IMR-90 (cell line): ENCODE measurements around the gene KCNH2. TPM values are rescaled to one million over a fixed set of nuclear protein-coding genes. Genes with fewer than 3 reads are reported as not detected.

Experiments
- ATAC-seq: fragments of 200-7000 bp; cut with Tn5 transposase; 2 replicates; pipeline ENCODE4 v1.9.1; 2020; ENCODE audit warnings: low read depth, mild to moderate bottlenecking, moderate library complexity
- BruUV-seq: library from RNA; stranded (reverse); fragments of 400-500 nt; replicated peaks from 2 replicates; lab custom pipeline; 2021; lab: Mats Ljungman, UMichigan
- CTCF ChIA-PET: fragments of 300-600 bp; formaldehyde crosslinking; extraction: SDS; loops from one replicate; lab custom pipeline; 2021; ENCODE audit warnings: antibody characterized with exemption; lab: Yijun Ruan, JAX
- POLR2A ChIA-PET: fragments of 300-600 bp; sonication (Branson Sonifier 250); formaldehyde crosslinking; loops from one replicate; lab custom pipeline; 2022; ENCODE audit warnings: antibody characterized with exemption; ENCODE audit not compliant: unreplicated experiment; lab: Charles Lee
- DNase-seq: peaks from one replicate; pipeline ENCODE4 v3.0.0; 2013
- H2AFZ ChIP-seq: replicated peaks from 2 replicates; pipeline ENCODE3; 2013; ENCODE audit warnings: low read length, mild to moderate bottlenecking; ENCODE audit not compliant: poor library complexity
- H2AK5ac ChIP-seq: 2 replicates; pipeline ENCODE4 v1.6.1; 2013; ENCODE audit warnings: low read depth, low read length, inconsistent platforms
- H2AK9ac ChIP-seq: replicated peaks from 2 replicates; pipeline ENCODE3; 2013; ENCODE audit warnings: mild to moderate bottlenecking, low read depth, low read length, moderate library complexity; ENCODE audit not compliant: poor library complexity
- H2BK120ac ChIP-seq: 2 replicates; pipeline ENCODE4 v1.6.1; 2013; ENCODE audit warnings: low read depth, low read length, inconsistent platforms
- H2BK15ac ChIP-seq: 3 replicates; pipeline ENCODE4 v1.6.1; 2013; ENCODE audit warnings: low read depth, low read length, inconsistent platforms
- H2BK20ac ChIP-seq: 2 replicates; pipeline ENCODE4 v1.6.1; 2013; ENCODE audit warnings: low read depth, mild to moderate bottlenecking, inconsistent platforms, low read length, moderate library complexity
- H2BK5ac ChIP-seq: 2 replicates; pipeline ENCODE4 v1.6.1; 2013; ENCODE audit warnings: mild to moderate bottlenecking, low read depth, low read length, inconsistent platforms; ENCODE audit not compliant: poor library complexity, severe bottlenecking
- H3K14ac ChIP-seq: replicated peaks from 2 replicates; pipeline ENCODE4 v1.6.1; 2013; ENCODE audit warnings: low read depth, low read length, inconsistent platforms
- H3K18ac ChIP-seq: 2 replicates; pipeline ENCODE4 v1.6.1; 2013; ENCODE audit warnings: low read depth, low read length, control low read depth
- H3K23ac ChIP-seq: 2 replicates; pipeline ENCODE4 v1.6.1; 2013; ENCODE audit warnings: low read depth, low read length, inconsistent platforms
- H3K27ac ChIP-seq: 2 replicates; pipeline ENCODE4 v1.5.1; 2013; ENCODE audit warnings: mild to moderate bottlenecking, control low read depth, low read length; ENCODE audit not compliant: insufficient read depth
- H3K27me3 ChIP-seq: 2 replicates; pipeline ENCODE4 v1.6.1; 2013; ENCODE audit warnings: low read length; ENCODE audit not compliant: control insufficient read depth, insufficient read depth
- H3K36me3 ChIP-seq: 2 replicates; pipeline ENCODE4 v1.6.1; 2013; ENCODE audit warnings: low read length, mixed read lengths; ENCODE audit not compliant: control insufficient read depth, insufficient read depth
- H3K4ac ChIP-seq: 2 replicates; pipeline ENCODE4 v1.6.1; 2013; ENCODE audit warnings: low read depth, low read length, inconsistent platforms
- H3K4me1 ChIP-seq: 2 replicates; pipeline ENCODE4 v1.6.1; 2013; ENCODE audit warnings: low read length, mixed read lengths; ENCODE audit not compliant: control insufficient read depth, insufficient read depth
- H3K4me2 ChIP-seq: 2 replicates; pipeline ENCODE4 v1.6.1; 2013; ENCODE audit warnings: low read depth, mild to moderate bottlenecking, control low read depth, low read length, moderate library complexity
- H3K4me3 ChIP-seq: 2 replicates; pipeline ENCODE4 v1.5.1; 2013; ENCODE audit warnings: low read depth, mild to moderate bottlenecking, control low read depth, low read length, moderate library complexity; ENCODE audit not compliant: insufficient read depth
- H3K56ac ChIP-seq: 2 replicates; pipeline ENCODE4 v1.6.1; 2013; ENCODE audit warnings: low read length, inconsistent platforms; ENCODE audit not compliant: insufficient read depth; ENCODE audit errors: extremely low read depth
- H3K79me1 ChIP-seq, 2 experiments: 2 replicates each; pipeline ENCODE4 v1.6.1; 2013; ENCODE audit warnings: low read length in 2 of 2, inconsistent platforms in 1 of 2, low read depth in 1 of 2
- H3K9ac ChIP-seq: 2 replicates; pipeline ENCODE4 v1.6.1; 2013; ENCODE audit warnings: low read depth, low read length, control low read depth
- H3K9me1 ChIP-seq: 2 replicates; pipeline ENCODE4 v1.6.1; 2013; ENCODE audit warnings: low read length, inconsistent platforms; ENCODE audit not compliant: insufficient read depth
- H3K9me3 ChIP-seq: 2 replicates; pipeline ENCODE4 v1.6.1; 2013; ENCODE audit warnings: low read length; ENCODE audit not compliant: control insufficient read depth, insufficient read depth
- H4K20me1 ChIP-seq: 2 replicates; pipeline ENCODE4 v1.6.1; 2013; ENCODE audit warnings: low read length, inconsistent platforms; ENCODE audit not compliant: insufficient read depth
- H4K5ac ChIP-seq: 2 replicates; pipeline ENCODE4 v1.6.1; 2013; ENCODE audit warnings: mild to moderate bottlenecking, low read depth, low read length, control low read depth
- H4K8ac ChIP-seq, 2 experiments: 2 replicates each; pipeline ENCODE4 v1.6.1; 2013; ENCODE audit warnings: low read depth in 2 of 2, low read length in 2 of 2, control low read depth in 1 of 2, inconsistent platforms in 1 of 2
- H4K91ac ChIP-seq: 2 replicates; pipeline ENCODE4 v1.6.1; 2013; ENCODE audit warnings: low read depth, low read length, inconsistent platforms; ENCODE audit not compliant: insufficient read depth
- BHLHE40 ChIP-seq: fragments of 150-350 bp; IDR thresholded peaks from 2 replicates; pipeline ENCODE4 v1.6.1; 2016; ENCODE audit warnings: mild to moderate bottlenecking, low read depth, low read length
- CEBPB ChIP-seq: IDR thresholded peaks from 2 replicates; pipeline ENCODE4 v1.6.1; 2012; ENCODE audit warnings: low read depth, low read length, improper control_type of control experiment
- CHD1 ChIP-seq: IDR thresholded peaks from 2 replicates; pipeline ENCODE4 v1.6.1; 2012; ENCODE audit warnings: low read depth, low read length, improper control_type of control experiment
- CTCF ChIP-seq: conservative IDR thresholded peaks from 2 replicates; pipeline ENCODE4 v1.5.1; 2012; ENCODE audit warnings: mild to moderate bottlenecking, low read depth, low read length, improper control_type of control experiment
- ELK1 ChIP-seq: fragments of 150-350 bp; IDR thresholded peaks from 2 replicates; pipeline ENCODE4 v1.6.1; 2016; ENCODE audit warnings: low read depth, mild to moderate bottlenecking, low read length, moderate library complexity, borderline replicate concordance
- FOS ChIP-seq: fragments of 150-350 bp; IDR thresholded peaks from 2 replicates; pipeline ENCODE4 v1.6.1; 2016; ENCODE audit warnings: low read depth, low read length
- MAFK ChIP-seq: IDR thresholded peaks from 2 replicates; pipeline ENCODE4 v1.6.1; 2012; ENCODE audit warnings: low read depth, low read length, improper control_type of control experiment
- MAZ ChIP-seq: IDR thresholded peaks from 2 replicates; pipeline ENCODE4 v1.6.1; 2012; ENCODE audit warnings: low read depth, mild to moderate bottlenecking, low read length, improper control_type of control experiment, moderate library complexity, borderline replicate concordance
- MXI1 ChIP-seq: IDR thresholded peaks from 2 replicates; pipeline ENCODE4 v1.6.1; 2012; ENCODE audit warnings: low read depth, mild to moderate bottlenecking, low read length, moderate library complexity, borderline replicate concordance
- NFE2L2 ChIP-seq: fragments of 150-350 bp; IDR thresholded peaks from 2 replicates; pipeline ENCODE4 v1.6.1; 2016; ENCODE audit warnings: low read depth, mild to moderate bottlenecking, low read length
- POLR2A ChIP-seq: IDR thresholded peaks from 2 replicates; pipeline ENCODE4 v1.6.1; 2012; ENCODE audit warnings: mild to moderate bottlenecking, low read depth, low read length
- RAD21 ChIP-seq: IDR thresholded peaks from 2 replicates; pipeline ENCODE4 v1.6.1; 2012; ENCODE audit warnings: low read length, improper control_type of control experiment
- RFX5 ChIP-seq: IDR thresholded peaks from 2 replicates; pipeline ENCODE4 v1.8.0; 2012; ENCODE audit warnings: low read depth, mild to moderate bottlenecking, low read length, moderate library complexity
- SMC3 ChIP-seq: fragments of 150-350 bp; IDR thresholded peaks from 2 replicates; pipeline ENCODE4 v1.6.1; 2016; ENCODE audit warnings: low read depth, mild to moderate bottlenecking, antibody characterized with exemption, low read length, moderate library complexity
- USF2 ChIP-seq: fragments of 150-350 bp; IDR thresholded peaks from 2 replicates; pipeline ENCODE4 v1.6.1; 2017; ENCODE audit warnings: mild to moderate bottlenecking, antibody characterized with exemption, low read length, low read depth
- WGBS, 2 experiments: methylation state at CpG; one replicate each; pipeline versions ENCODE4 v1.1.5 to v1.1.7; 2013; ENCODE audit warnings: missing lambda C conversion rate in 2 of 2; ENCODE audit not compliant: insufficient read length in 1 of 2; ENCODE audit errors: extremely low coverage in 2 of 2; 5-methylcytosine and 5-hydroxymethylcytosine counted together
- dilution Hi-C: fragments of 300-500 bp; cut with HindIII; formaldehyde crosslinking; loops from one replicate; pipeline ENCODE4 v1.14.3; 2018; ENCODE audit warnings: low sequenced_read_pairs; ENCODE audit not compliant: unreplicated experiment
- in situ Hi-C: fragments of 300-500 bp; cut with MboI; formaldehyde crosslinking; loops from 3 replicates; pipeline ENCODE4 v1.14.3; 2019; ENCODE audit warnings: low sequenced_read_pairs, inconsistent platforms, mixed read lengths
- intact Hi-C: fragments of 100-400 bp; cut with micrococcal nuclease; formaldehyde crosslinking; loops from 2 replicates; pipeline ENCODE4 v1.10.0; 2022
- polyA plus RNA-seq, 3 experiments: library from polyadenylated mRNA; depleted of rRNA; stranded (reverse); fragments of >200 nt; gene quantifications; 2 replicates each; pipeline ENCODE4 v1.2.3, GENCODE V29; 2012; ENCODE audit warnings: low replicate concordance in 1 of 3
- total RNA-seq: library from RNA; depleted of rRNA; stranded (reverse); fragments of >200 nt; gene quantifications from 2 replicates; pipeline ENCODE4 v1.2.3, GENCODE V29; 2012

Gene KCNH2
- total and polyA plus RNA-seq, 2 of the 4 experiments (the other 2 are of a cell fraction) = 0.90 to 2.1 TPM

DNA sequence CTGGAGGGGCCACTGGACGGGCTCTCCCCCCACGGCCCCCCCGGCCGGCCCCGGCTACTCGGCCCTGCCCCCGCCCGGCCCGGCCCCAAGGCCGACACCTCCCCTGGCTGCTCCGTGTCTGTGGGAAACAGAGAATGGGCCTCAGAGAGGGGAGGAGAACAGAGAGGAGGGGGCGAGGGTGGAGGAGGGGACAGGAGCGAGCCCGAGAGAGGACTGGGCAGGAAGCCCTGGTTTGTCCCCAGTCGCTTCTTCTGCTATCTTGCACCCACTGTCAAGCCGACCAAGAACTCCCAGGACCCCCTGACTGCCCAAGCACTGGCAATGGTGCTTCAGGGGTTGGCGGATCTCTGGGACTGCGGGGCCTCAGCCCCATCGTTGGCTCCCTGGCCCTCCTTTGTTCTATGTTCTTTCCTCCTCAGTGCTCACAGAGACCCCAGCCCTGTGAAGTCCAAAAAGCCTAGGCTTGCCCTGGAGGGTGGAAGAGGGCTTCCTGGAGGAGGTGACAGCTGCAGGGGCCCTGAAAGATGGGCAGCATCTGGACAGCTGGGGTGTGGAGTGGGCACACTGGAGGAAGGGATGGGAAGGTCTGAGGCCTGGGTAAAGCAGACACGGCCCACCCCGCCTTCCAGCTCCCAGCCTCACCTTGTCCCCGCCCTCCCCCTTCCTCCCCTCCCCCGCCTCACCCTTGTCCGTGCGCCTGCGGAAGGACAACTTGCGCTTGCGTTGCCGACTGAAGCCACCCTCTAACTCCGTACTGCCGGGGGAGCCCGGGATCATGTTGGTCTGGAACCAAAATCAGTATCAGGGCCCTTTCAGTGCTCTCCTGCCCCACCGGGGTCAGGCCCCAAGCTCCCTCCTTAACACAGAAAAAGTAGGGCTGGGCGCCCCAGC lies 30.1 kb downstream of the KCNH2 start:
- H2BK120ac ChIP-seq = no peak overlapping the region
- no peak overlapping the region for H2BK20ac ChIP-seq
- in situ Hi-C loops = no loop called here
- peaks cover 3% of the 10 kb centered on the region; the same call in 1 of the 2 replicates for H3K4me1 ChIP-seq
- H2BK15ac ChIP-seq = no peak overlapping the region
- ChIA-PET CTCF (interaction anchor here (0.8 kb wide), 1 partner anchor 14 kb away, joined by 3 read pairs; no protein-coding TSS in a partner anchor), POLR2A (no interaction called here)
- dilution Hi-C loops = no loop called here
- ATAC-seq = no peak
- H3K79me1 ChIP-seq = no peaks in the 10 kb centered on the region
- no peak overlapping the region for H4K91ac ChIP-seq
- no peak for DNase-seq
- peaks cover 12% of the 10 kb centered on the region; the same call in 1 of the 2 replicates for H3K36me3 ChIP-seq
- H4K8ac ChIP-seq = no peak overlapping the region
- H2AK9ac ChIP-seq = peak overlapping the region; percentile 42
- no peak overlapping the region for H3K9ac ChIP-seq
- H2AFZ ChIP-seq = no peak overlapping the region
- no peaks in the 10 kb centered on the region; the same call in 1 of the 2 replicates for H4K20me1 ChIP-seq
- H4K5ac ChIP-seq = no peak overlapping the region
- no peak overlapping the region for H3K56ac ChIP-seq
- WGBS, 2 experiments = 74% methylated on average over 11 of the region's 34 CpGs; no CpG with 5 or more reads in 1 of the 2 experiments
- H3K14ac ChIP-seq = no peak overlapping the region
- no peak overlapping the region for H3K4me2 ChIP-seq
- no peaks in the 10 kb centered on the region for H3K9me3 ChIP-seq
- no peak overlapping the region for H2BK5ac ChIP-seq
- no peak overlapping the region for H3K4ac ChIP-seq
- H3K9me1 ChIP-seq = no peaks in the 10 kb centered on the region
- no peak overlapping the region for H3K27ac ChIP-seq
- no TSS peak for BruUV-seq
- H3K23ac ChIP-seq = no peak overlapping the region
- no peak overlapping the region for H2AK5ac ChIP-seq
- no peak overlapping the region for H3K18ac ChIP-seq
- intact Hi-C loops = no loop called here
- H3K4me3 ChIP-seq = no peak overlapping the region
- H3K27me3 ChIP-seq = no peaks in the 10 kb centered on the region
- TF ChIP-seq USF2 = no peak
- no peak for TF ChIP-seq POLR2A
- no peak for TF ChIP-seq FOS
- TF ChIP-seq MAZ = no peak
- no peak for TF ChIP-seq SMC3
- no peak for TF ChIP-seq BHLHE40
- TF ChIP-seq NFE2L2 = no peak
- no peak for TF ChIP-seq CHD1
- TF ChIP-seq MXI1 = no peak
- no peak for TF ChIP-seq ELK1
- no peak for TF ChIP-seq RFX5
- no peak for TF ChIP-seq CTCF
- no peak for TF ChIP-seq CEBPB
- no peak for TF ChIP-seq MAFK
- TF ChIP-seq RAD21 = no peak
